HL-60/S4 treated with retinoic acid at 250 ng/mL for 4 days and 3 days (cell line): ENCODE measurements around the gene ZP1.
"Not testable (repeated sequence)": the region's sequence is repeated elsewhere in the genome, so short reads cannot be mapped to it uniquely, and the experiment has no call there.

Experiments used
- in situ Hi-C: fragments of 300-500 bp; cut with MboI; formaldehyde crosslinking; loops from 2 replicates; pipeline ENCODE4 v1.7.0; 2022; ENCODE audit warnings: low sequenced_read_pairs

The ZP1 gene, protein sequence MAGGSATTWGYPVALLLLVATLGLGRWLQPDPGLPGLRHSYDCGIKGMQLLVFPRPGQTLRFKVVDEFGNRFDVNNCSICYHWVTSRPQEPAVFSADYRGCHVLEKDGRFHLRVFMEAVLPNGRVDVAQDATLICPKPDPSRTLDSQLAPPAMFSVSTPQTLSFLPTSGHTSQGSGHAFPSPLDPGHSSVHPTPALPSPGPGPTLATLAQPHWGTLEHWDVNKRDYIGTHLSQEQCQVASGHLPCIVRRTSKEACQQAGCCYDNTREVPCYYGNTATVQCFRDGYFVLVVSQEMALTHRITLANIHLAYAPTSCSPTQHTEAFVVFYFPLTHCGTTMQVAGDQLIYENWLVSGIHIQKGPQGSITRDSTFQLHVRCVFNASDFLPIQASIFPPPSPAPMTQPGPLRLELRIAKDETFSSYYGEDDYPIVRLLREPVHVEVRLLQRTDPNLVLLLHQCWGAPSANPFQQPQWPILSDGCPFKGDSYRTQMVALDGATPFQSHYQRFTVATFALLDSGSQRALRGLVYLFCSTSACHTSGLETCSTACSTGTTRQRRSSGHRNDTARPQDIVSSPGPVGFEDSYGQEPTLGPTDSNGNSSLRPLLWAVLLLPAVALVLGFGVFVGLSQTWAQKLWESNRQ

DNA sequence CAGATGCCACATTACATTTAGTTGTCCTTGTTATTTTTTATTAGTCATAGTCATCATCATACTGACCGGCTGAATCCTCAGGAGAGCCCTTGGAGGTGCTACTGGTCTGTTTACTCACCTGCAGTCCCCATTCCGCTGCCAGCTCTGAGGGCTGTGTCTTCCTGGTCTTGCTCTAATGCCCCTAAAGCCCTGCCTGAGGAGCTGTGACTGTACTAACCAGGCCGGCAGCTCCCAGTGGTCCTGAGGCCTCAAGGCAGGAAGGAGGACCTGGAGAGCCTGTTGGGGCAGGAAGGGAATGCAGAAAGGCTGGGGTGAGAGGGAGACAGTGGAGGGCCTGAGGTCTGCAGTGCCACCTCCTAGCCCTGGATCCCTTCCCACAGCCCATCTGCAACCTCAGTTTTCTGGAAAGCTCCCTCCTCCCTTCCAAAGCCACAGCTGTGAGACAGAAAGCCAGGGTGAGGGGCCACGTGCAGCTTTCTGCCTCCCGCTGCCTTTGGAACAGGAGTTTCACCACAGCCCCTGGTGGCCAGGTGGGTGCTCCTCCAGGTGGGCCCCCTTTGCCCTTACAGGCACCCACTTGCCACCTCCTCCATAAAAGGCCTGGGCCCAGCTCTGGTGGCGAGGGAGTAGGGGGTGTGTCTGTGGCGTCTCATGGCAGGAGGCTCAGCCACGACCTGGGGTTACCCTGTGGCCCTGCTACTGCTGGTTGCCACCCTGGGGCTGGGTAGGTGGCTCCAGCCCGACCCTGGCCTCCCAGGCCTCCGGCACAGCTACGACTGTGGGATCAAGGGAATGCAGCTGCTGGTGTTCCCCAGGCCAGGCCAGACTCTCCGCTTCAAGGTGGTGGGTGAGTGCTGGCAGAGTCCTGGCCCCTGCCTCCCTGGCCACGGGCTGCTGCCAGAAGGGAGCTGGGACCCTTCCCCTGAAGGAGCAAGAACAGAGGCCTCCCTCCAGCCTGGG is at the start of gene ZP1:
Gene ZP1 (plus strand): TSS at position 632 of the 960 bp plus-strand sequence. CDS start 20 bp downstream, at position 652.
- in situ Hi-C loops = no loop called here

DNA sequence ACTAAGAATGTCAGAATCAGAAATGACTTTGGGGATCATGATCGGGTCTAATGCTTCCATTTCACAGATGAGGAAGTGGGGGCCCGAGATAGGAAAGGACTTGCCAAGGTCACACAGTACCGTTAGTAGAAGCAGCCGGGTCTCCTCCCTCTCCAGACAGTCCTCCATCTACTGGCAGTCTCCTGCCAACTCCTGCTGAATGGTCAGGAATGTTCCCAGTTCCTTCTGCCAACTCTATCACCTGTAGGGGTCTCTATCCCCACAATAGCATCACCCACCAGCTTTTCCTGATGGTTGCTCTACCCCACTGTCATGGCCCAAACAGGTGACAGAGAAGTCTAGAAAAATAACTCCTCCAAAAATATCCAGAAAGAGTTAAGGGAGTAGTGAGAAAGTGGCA is 49.3 kb upstream of the ZP1 start:
- in situ Hi-C loops = no loop called here

DNA sequence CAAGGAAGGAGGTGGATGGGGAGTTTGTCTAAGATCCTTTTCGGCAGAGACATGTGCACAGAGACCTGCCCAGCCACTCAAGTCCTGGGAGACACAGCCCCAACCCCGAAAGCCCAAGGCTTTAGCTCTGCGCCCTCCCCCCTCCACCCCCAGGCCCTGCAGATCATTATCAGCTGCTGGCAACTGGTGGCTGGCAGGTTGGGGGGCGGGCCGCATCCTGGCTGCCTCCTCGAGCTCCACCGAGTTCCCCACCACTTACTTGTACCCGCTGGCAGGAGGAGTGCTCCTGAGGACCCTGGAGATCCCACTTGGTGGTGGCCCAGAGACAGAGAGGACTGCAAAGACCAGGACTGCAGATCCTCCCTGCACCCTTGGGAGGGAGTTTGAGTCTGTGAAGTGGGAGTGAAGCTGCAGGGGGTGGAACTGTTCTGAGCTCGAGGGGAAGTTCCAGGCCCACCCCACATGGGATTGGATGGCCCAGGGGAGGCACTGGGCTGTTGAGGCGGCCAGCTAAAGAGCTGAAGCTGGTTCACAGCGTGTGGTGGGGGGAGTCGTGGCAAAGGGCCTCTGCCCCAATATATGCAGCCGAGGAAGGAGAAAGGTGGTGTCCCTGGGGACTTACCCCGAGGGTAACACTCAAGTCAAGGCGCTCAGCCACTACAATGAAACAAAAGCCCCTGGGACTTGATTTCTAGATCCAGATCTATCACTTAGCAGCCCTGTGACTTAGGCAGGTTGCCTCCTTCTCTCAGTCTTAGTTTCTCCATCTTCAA is 45.3 kb upstream of the ZP1 start:
- in situ Hi-C loops = no loop called here

DNA sequence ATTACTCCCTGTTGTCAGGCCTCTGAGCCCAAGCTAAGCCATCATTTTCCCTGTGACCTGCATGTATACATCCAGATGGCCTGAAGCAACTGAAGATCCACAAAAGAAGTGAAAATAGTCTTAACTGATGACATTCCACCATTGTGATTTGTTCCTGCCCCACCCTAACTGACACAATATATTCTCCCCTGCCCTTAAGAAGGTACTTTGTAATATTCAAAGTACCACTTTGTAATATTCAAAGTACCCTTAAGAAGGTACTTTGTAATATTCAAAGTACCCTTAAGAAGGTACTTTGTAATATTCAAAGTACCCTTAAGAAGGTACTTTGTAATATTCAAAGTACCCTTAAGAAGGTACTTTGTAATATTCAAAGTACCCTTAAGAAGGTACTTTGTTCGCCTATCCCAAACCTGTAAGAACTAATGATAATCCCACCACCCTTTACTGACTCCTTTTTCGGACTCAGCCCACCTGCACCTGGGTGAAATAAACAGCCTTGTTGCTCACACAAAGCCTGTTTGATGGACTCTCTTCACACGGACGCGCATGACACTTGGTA is 43.5 kb upstream of the ZP1 start:
- in situ Hi-C loops = not testable (repeated sequence)

DNA sequence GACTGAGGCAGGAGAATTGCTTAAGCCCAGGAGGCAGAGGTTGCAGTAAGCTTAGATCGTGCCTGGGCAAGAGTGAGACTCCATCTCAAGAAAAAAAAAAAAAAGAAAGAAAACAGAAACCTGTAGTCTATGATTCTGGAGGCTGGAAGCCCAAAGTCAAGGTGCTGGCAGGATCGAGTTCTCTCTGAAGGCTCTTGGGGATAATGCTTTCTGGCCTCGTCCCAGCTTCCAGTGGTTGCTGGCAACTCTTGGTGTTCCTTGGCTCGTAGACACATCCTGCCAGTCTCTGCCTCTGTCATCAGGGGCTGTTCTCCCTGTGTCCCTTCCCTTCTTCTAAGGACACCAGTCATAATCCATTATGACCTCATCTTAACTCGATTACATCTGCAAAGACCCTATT is 42.2 kb upstream of the ZP1 start:
- in situ Hi-C loops = no loop called here

DNA sequence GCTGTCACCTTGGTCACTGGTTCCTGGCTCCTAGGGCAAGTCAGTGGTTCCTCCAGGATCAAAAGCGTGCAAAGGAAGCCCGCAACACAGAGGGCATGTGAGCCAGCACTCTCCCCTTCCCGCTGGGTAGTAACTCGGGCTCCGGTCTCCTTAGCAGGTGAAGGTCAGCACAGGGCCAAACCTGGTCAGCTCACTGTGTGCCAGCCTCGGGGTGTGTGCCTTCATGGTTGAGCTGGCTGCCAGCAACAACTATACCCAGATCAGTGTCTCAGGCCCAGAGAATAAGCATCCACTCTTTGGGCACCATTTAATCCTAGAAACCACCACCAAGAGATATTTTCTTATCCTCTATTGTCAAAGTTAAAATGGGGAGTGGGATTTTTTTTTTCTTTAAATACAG is 41.6 kb upstream of the ZP1 start:
- in situ Hi-C loops = no loop called here

DNA sequence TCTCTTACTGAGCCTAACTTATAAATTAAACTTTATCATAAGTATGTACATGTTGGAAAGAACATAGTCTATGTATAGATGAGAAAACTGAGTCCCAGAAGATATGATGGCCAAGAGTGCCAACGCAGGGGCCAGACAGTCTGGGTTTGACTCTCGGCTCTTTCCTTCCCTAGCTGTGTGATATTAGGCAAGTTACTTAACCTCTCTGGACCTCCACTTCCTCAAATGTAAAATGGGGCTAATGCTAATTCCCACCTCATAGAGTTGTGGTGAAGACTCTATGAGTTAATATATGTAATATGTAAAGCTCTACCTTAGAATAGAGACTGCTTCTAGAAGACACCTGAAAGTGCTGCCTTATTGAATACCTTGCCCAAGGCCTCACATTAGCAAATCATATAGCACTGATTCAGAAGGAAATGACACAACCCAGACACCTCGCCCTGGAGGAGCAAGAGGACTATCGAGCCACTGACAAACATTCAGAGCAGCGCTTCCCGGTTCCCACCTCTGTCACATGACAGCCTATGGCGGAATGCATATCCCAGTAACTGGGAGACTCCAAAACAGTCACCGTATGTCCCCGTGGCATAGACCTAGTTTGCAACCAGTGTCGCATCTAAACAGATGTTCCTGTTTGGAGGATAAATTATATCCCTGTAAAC is 36.7 kb upstream of the ZP1 start:
- in situ Hi-C loops = no loop called here

DNA sequence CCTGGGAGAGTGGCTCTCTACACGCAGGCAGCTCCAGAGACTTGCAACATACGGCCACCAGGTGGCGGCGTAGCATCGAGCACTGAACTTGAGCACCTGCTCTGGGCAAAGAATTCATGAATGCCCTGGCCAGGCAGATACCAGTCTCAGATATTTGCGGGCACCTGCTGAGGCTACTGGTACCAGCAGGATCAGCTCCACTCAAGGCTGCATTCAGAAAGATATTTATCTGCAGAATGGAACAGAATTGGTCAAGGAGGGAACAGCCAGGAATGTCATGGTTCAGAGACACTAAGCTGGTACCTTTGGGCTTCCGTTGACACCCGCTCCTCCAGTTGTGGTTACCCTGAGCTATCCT is 36.2 kb upstream of the ZP1 start:
- in situ Hi-C loops = no loop called here

DNA sequence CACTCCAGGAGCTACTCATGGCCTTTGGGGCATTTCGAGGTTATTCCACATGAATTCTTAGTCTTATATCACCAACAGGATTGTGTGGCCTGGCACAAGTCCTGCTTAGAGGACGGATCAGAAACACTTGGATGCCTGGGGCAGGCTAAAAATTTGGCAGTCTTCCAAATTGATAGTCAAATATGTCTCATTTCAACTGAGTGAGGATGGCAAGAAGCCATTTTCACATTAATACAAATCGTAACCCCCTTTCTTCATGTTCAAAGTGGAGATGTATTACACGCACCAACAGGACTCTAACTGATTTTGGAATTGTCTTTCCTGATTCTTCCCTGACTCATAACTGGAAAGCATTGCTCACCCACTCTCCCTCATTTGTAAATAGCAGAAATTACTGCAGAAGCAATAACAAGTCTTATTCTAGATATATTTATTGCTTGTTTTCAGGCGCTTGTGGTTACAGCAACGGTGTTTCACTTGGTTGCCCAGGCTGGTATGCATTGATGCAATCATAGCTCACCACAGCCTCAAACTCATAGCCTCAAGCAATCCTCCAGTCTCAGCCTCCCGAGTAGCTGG is 35.8 kb upstream of the ZP1 start:
- in situ Hi-C loops = no loop called here

DNA sequence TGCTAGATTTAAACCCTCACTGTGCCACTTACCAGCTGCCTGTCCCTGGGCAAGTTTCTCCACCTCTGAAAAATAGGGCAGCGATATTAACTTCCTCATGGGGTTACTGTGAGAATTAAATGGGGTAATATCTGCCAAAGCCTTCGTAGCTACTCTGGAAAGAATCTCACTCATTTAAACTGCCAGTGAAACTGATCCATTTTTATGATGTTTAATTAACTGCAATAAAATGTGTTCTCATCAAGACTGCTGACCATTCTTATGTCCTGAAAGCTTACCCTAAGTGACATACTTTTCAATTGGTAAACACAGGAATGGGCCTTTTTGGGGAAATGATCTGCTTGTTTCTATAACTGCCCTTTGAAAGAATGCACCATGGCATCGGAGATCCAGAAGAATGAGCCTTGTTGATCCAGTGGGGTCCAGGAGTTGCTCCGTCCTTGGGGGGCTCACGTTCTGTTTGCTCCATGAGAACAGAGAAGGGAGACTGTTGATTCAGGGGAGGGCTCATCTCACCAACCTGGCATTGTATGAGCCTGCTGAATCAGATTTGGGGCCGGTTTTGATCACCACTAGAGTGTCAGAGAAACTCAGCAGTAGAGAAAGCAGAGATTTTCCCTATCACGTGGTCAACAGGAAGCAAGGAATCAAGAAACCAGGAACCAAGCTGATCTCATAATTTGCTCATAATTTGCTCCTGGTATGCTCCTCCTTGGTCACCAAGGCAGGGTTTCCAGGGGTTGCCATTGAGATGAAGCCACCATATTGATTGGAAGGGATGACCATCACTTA is 32.4 kb upstream of the ZP1 start:
- in situ Hi-C loops = no loop called here

DNA sequence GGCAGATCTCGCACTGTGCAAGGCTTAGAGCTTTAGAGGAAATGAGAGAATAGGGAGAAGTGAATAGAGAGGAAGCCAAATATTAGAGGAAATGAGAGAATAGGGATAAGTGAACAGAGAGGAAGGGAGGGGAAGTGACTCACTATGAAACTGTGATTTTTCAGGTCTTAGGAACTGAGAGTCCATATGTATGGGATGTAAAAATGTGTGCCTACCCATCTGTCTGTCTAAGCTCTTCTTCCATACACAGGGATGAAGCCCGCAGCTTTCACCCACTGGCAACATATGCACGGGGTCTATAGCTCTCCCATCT is 31.9 kb upstream of the ZP1 start:
- in situ Hi-C loops = no loop called here

DNA sequence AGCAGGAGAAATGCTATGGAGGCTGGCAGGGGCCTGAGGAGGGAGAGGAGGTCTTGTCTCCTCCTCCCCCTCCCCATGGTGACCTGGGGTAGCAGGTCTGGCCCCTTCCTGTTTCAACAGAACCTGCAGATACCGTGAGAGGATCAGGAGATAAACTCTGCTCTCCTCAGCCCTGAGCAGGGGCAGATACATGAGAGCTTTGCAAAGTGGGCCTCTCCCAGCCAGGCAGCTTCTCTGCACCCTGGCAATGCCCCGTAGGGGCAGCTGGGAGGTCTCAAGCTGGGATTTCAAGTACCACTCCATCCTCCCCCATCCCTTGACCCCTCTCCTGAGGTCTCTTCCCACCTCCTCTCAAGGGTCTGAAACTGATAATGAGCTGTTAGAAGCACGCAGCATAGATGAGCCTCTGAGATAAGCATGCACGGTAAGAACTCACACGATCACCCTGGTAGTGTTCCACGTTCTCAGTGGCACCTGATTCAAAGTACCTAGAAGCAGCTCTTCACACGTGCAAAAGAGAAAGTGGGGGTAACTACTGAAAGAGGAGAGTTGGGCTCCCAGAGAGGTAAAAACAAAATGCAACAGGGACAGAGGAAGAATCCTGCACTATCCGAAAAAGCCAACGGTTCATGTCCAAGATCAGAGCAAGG is 30.4 kb upstream of the ZP1 start:
- in situ Hi-C loops = no loop called here

DNA sequence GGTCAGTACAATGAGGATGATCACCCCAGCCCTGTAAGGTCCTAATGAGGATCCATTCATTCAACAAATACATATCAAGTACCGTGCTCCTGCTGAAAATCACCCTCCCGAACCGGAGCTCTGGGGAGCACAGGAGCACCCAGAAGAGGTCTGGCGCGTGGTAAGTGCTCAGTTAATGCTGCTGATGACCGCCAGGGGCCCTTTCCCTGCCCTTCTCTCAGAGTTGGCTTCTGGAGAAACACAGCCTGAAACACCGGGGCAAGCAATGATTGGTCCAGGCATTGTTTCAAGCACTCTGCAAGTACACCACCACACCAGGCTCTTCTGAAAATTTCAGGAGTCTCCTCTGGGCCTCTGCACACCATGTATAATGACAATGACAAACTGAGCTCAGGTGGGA is 29.2 kb upstream of the ZP1 start:
- in situ Hi-C loops = no loop called here

DNA sequence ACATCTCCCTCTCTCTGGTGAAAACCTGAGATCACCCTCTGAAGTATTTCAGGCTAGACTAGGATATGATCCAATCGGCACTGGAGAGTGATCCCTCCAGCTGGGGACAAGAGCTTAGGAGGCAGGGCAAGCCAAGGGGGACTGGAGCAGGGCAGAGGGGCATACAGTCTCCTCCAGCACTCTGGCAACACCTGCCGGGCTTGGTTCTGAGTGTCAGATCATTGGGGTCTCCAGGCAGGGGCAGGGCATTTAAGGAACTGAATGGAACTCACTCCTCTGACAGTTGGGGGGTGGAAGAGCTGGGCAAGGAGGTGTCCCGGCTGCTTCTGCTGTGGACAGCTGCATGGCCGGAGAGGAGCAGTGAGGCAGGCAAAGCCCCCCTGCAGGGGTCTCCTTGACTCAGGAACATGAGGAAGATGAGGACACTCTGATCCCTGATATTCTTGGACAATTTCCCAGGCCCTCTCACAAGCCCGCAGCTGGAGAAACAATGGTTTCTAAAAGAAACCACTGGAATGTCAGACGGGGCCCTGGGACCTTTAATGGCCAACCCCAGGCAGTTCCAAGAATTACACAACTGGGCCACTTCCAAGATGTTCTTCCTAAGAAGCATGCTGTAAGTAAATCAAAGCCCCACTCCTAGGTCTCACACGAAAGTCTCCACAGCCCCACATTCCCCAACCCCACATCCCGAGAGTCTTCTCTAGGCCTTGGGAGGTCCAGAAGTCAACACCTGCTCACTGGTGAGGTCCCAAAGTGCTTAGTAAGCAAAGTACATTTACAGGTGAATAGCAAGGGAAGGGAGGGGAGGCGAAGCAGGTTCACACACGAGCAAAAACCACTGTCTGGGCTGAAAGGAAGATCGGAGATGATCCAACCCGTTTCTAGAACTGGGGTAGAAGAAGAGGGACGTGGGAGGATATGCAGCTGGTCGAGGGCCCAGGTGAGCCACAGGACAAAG is 26.6 kb upstream of the ZP1 start:
- in situ Hi-C loops = no loop called here

DNA sequence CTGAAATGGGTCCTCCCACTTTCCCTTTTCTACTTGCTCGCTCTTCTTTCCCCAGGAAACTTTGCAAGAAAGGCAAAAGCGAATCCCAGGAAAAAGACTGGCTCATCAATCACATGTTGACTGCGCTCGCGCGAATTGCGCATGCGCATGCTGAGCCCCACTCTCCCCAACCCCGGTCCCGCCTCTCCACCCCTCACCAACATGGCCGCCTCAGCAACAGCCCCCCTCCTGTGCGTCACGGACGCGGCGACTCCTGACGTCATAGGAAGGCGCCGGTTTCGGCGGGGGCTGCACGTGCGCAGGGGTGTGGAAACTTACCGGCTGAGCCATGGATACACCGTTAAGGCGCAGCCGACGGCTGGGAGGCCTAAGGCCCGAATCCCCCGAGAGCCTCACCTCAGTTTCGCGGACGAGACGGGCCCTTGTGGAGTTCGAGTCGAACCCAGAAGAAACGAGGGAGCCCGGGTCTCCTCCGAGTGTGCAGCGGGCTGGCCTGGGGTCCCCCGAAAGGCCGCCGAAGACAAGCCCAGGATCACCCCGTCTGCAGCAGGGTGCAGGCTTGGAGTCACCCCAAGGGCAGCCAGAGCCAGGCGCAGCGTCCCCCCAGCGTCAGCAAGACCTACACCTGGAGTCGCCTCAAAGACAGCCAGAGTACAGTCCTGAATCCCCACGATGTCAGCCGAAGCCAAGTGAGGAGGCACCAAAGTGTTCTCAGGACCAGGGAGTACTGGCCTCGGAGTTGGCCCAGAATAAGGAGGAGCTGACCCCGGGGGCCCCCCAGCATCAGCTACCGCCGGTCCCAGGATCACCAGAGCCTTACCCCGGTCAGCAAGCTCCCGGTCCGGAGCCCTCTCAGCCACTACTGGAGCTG is 25.3 kb upstream of the ZP1 start, which contains the start of gene CCDC86:
Gene CCDC86 (plus strand): TSS at position 317 of the 871 bp plus-strand sequence. CDS start 12 bp downstream, at position 329.
- in situ Hi-C loops = no loop called here
